ENCODE measurements around the gene RASA1. TPM values are rescaled to one million over a fixed set of nuclear protein-coding genes. Genes with fewer than 3 reads are reported as not detected.

Gene RASA1
- total RNA-seq, 1 donor from 2014 or later = 36.2 TPM

GRCh38 chr5:87361031-87361445 is 93.4 kb downstream of the RASA1 start:
- Mint-ChIP-seq H3K9me3 (no peaks in the 10 kb centered on the region), H3K36me3 (ENCODE audit: low read depth) (peaks cover 12% of the 10 kb centered on the region), H3K4me1 (no peaks in the 10 kb centered on the region), H3K4me3 (no peak overlapping the region), H3K27ac (ENCODE audit: unreplicated experiment) (no peak overlapping the region), H3K27me3 (ENCODE audit: low read depth) (no peaks in the 10 kb centered on the region)
- no peak for DNase-seq (ENCODE audit: low read depth, low spot score)
- TF ChIP-seq CTCF (conservative IDR thresholded peaks at IDR 0.05) = no peak

- Mint-ChIP-seq H3K4me3 (no peak overlapping the region), H3K9me3 (no peaks in the 10 kb centered on the region), H3K27ac (ENCODE audit: unreplicated experiment) (no peak overlapping the region), H3K4me1 (no peaks in the 10 kb centered on the region), H3K27me3 (ENCODE audit: low read depth) (no peaks in the 10 kb centered on the region), H3K36me3 (ENCODE audit: low read depth) (peaks cover 15% of the 10 kb centered on the region)
- no peak for TF ChIP-seq CTCF (conservative IDR thresholded peaks at IDR 0.05)
- no peak for DNase-seq (ENCODE audit: low read depth, low spot score)
These were observed 94.0 kb downstream of the RASA1 start for GRCh38 chr5:87361536-87362213.

GRCh38 chr5:87367243-87367642 is 99.6 kb downstream of the RASA1 start:
- no peak for TF ChIP-seq CTCF (conservative IDR thresholded peaks at IDR 0.05)
- no peaks in the 10 kb centered on the region for H3K9me3 Mint-ChIP-seq
- H3K27ac Mint-ChIP-seq (ENCODE audit: unreplicated experiment) = no peak overlapping the region
- H3K36me3 Mint-ChIP-seq (ENCODE audit: low read depth) = peaks cover 6% of the 10 kb centered on the region
- DNase-seq (ENCODE audit: low read depth, low spot score) = no peak
- no peaks in the 10 kb centered on the region for H3K4me1 Mint-ChIP-seq
- no peak overlapping the region for H3K4me3 Mint-ChIP-seq
- H3K27me3 Mint-ChIP-seq (ENCODE audit: low read depth) = no peaks in the 10 kb centered on the region

GRCh38 chr5:87368601-87369000 is 100.9 kb downstream of the RASA1 start:
- Mint-ChIP-seq H3K27ac (ENCODE audit: unreplicated experiment) (no peak overlapping the region), H3K9me3 (no peaks in the 10 kb centered on the region), H3K36me3 (ENCODE audit: low read depth) (peaks cover 6% of the 10 kb centered on the region), H3K27me3 (ENCODE audit: low read depth) (no peaks in the 10 kb centered on the region), H3K4me3 (no peak overlapping the region), H3K4me1 (no peaks in the 10 kb centered on the region)
- no peak for TF ChIP-seq CTCF (conservative IDR thresholded peaks at IDR 0.05)
- no peak for DNase-seq (ENCODE audit: low read depth, low spot score)

- H3K27me3 Mint-ChIP-seq (ENCODE audit: low read depth) = no peaks in the 10 kb centered on the region
- H3K9me3 Mint-ChIP-seq = no peaks in the 10 kb centered on the region
- no peak for DNase-seq (ENCODE audit: low read depth, low spot score)
- H3K36me3 Mint-ChIP-seq (ENCODE audit: low read depth) = peaks cover 6% of the 10 kb centered on the region
- H3K4me3 Mint-ChIP-seq = no peak overlapping the region
- H3K4me1 Mint-ChIP-seq = no peaks in the 10 kb centered on the region
- no peak overlapping the region for H3K27ac Mint-ChIP-seq (ENCODE audit: unreplicated experiment)
- no peak for TF ChIP-seq CTCF (conservative IDR thresholded peaks at IDR 0.05)
These were observed 101.7 kb downstream of the RASA1 start for GRCh38 chr5:87369431-87369830.

All from neural crest cell (in vitro differentiated cells).